HG02610 (cell line): ENCODE data around the gene TEDC1.

Source experiments
- ATAC-seq: cut with Tn5 transposase; IDR thresholded peaks from one replicate; pipeline ENCODE4 v1.9.1; 2021; ENCODE audit warnings: mild to moderate bottlenecking, moderate library complexity; ENCODE audit not compliant: unreplicated experiment

TEDC1 gene

GRCh38 chr14:105473033-105473676, 17.9 kb upstream of the TEDC1 start:
- no peak for ATAC-seq

- ATAC-seq = no peak
Measured at GRCh38 chr14:105473677-105474482, 17.2 kb upstream of the TEDC1 start.

GRCh38 chr14:105474483-105475268, 16.4 kb upstream of the TEDC1 start, which contains the start of gene CRIP2:
TSS of gene CRIP2 (plus strand) at chr14:105474821. CDS start at chr14:105474863, 42 bp downstream.
- no peak for ATAC-seq

GRCh38 chr14:105475269-105476096, 15.6 kb upstream of the TEDC1 start:
- no peak for ATAC-seq

- ATAC-seq = no peak
Measured at GRCh38 chr14:105476097-105476830, 14.8 kb upstream of the TEDC1 start.

- no peak for ATAC-seq
Measured at GRCh38 chr14:105476831-105477659, 14.0 kb upstream of the TEDC1 start.

- ATAC-seq = no peak
Measured at GRCh38 chr14:105477660-105478397, 13.2 kb upstream of the TEDC1 start.

- no peak for ATAC-seq
Measured at GRCh38 chr14:105478398-105479251, 12.4 kb upstream of the TEDC1 start.

GRCh38 chr14:105479431-105480158, 11.5 kb upstream of the TEDC1 start:
- no peak for ATAC-seq

GRCh38 chr14:105480199-105480746, 10.8 kb upstream of the TEDC1 start:
- ATAC-seq = no peak

- peak; percentile 1 for ATAC-seq
Measured at GRCh38 chr14:105480807-105481801, 9.9 kb upstream of the TEDC1 start.

- peak; percentile 32 for ATAC-seq
Measured at GRCh38 chr14:105481886-105482457, 9.1 kb upstream of the TEDC1 start.

GRCh38 chr14:105482486-105483110, 8.4 kb upstream of the TEDC1 start:
- ATAC-seq = no peak

- ATAC-seq = no peak
Measured at GRCh38 chr14:105483300-105484068, 7.6 kb upstream of the TEDC1 start.
